Erythroblast (primary cell): ENCODE measurements around the gene KIAA1671.

ENCODE experiments used
- DNase-seq, 2 experiments: peaks; one replicate each; lab custom pipeline; 2025; lab: John Stamatoyannopoulos, UW
- GATA1 ChIP-seq: IDR thresholded peaks from 2 replicates; pipeline ENCODE4 v1.6.1; 2011; ENCODE audit warnings: low read depth, mild to moderate bottlenecking, control low read depth, low read length, moderate library complexity
- POLR2A ChIP-seq: IDR thresholded peaks from 2 replicates; pipeline ENCODE4 v1.6.1; 2011; ENCODE audit warnings: mild to moderate bottlenecking, low read length

Gene KIAA1671

GRCh38 chr22:25057013-25057881 lies 104.7 kb downstream of the KIAA1671 start:
- TF ChIP-seq POLR2A: no peak
- no peak for TF ChIP-seq GATA1
- DNase-seq: peak; percentile 46 to 69

- TF ChIP-seq GATA1: no peak
- TF ChIP-seq POLR2A: no peak
- DNase-seq: no peak
Measured at GRCh38 chr22:25059438-25059837, 106.9 kb downstream of the KIAA1671 start.

- no peak for DNase-seq
- TF ChIP-seq GATA1: no peak
- no peak for TF ChIP-seq POLR2A
Measured at GRCh38 chr22:25060522-25061071, 108.1 kb downstream of the KIAA1671 start.

GRCh38 chr22:25061134-25061533 lies 108.6 kb downstream of the KIAA1671 start:
- TF ChIP-seq GATA1 (no peak), POLR2A (no peak)
- DNase-seq: no peak

GRCh38 chr22:25061605-25062376 lies 109.3 kb downstream of the KIAA1671 start:
- no peak for DNase-seq
- TF ChIP-seq GATA1 (no peak), POLR2A (no peak)

- TF ChIP-seq POLR2A (no peak), GATA1 (no peak)
- DNase-seq: peak in 1 of 2 experiments; percentile 31
Measured at GRCh38 chr22:25062386-25063085, 110.0 kb downstream of the KIAA1671 start.

GRCh38 chr22:25064894-25065560 lies 112.5 kb downstream of the KIAA1671 start:
- no peak for TF ChIP-seq GATA1
- TF ChIP-seq POLR2A: no peak
- DNase-seq: no peak

- no peak for DNase-seq
- TF ChIP-seq GATA1 (no peak), POLR2A (no peak)
Measured at GRCh38 chr22:25066861-25067435, 114.4 kb downstream of the KIAA1671 start.

GRCh38 chr22:25067851-25068421 lies 115.4 kb downstream of the KIAA1671 start:
- TF ChIP-seq POLR2A: no peak
- no peak for TF ChIP-seq GATA1
- DNase-seq: no peak

- TF ChIP-seq GATA1: no peak
- TF ChIP-seq POLR2A: no peak
- no peak for DNase-seq
Measured at GRCh38 chr22:25068707-25069106, 116.2 kb downstream of the KIAA1671 start.

- TF ChIP-seq GATA1 (no peak), POLR2A (no peak)
- no peak for DNase-seq
Measured at GRCh38 chr22:25069426-25069757, 116.9 kb downstream of the KIAA1671 start.

GRCh38 chr22:25069758-25070481 lies 117.4 kb downstream of the KIAA1671 start:
- TF ChIP-seq GATA1 (no peak), POLR2A (no peak)
- DNase-seq: peak; percentile 7 to 41
